Muscle of arm (tissue), 12 donors: ENCODE measurements around the gene CD151. TPM values are rescaled to one million over a fixed set of nuclear protein-coding genes. Genes with fewer than 3 reads are reported as not detected.

Experiments
- DNase-seq: peaks from one replicate; pipeline ENCODE4 v3.0.0-alpha.2; 2013
- polyA plus RNA-seq, 12 donors: library from polyadenylated mRNA; unstranded; fragments of 120-200 nt; gene quantifications; one replicate each; pipeline ENCODE4 v1.2.1, GENCODE V29; 2013; ENCODE audit not compliant: insufficient read length in 12 of 12

The CD151 gene
- polyA plus RNA-seq, 12 donors = 75.9 to 300 (median 133) TPM; not detected in 1

GRCh38 chr11:839280-839623 lies 6.5 kb downstream of the CD151 start:
- no peak for DNase-seq

- no peak for DNase-seq
Measured at GRCh38 chr11:839875-840617, 7.3 kb downstream of the CD151 start.

GRCh38 chr11:841981-842369 lies 9.2 kb downstream of the CD151 start:
- DNase-seq = no peak

GRCh38 chr11:842370-843002 lies 9.7 kb downstream of the CD151 start, which contains the start of the genes POLR2L and TSPAN4:
Gene POLR2L (minus strand): TSS chr11:842529. CDS start chr11:842508, 21 bp downstream.
Gene TSPAN4 (plus strand): TSS chr11:842852. CDS start chr11:850305, 7,453 bp downstream.
- peak; percentile 89 for DNase-seq

GRCh38 chr11:843086-843734 lies 10.5 kb downstream of the CD151 start:
- DNase-seq = no peak

GRCh38 chr11:843818-844692 lies 11.3 kb downstream of the CD151 start:
- peak; percentile 84 for DNase-seq

GRCh38 chr11:844693-845644 lies 12.2 kb downstream of the CD151 start:
- peak; percentile 93 for DNase-seq

- DNase-seq = no peak
Measured at GRCh38 chr11:845872-846495, 13.2 kb downstream of the CD151 start.

- no peak for DNase-seq
Measured at GRCh38 chr11:846496-847098, 13.8 kb downstream of the CD151 start.

- DNase-seq = no peak
Measured at GRCh38 chr11:847876-848275, 15.1 kb downstream of the CD151 start.

GRCh38 chr11:848380-848931 lies 15.7 kb downstream of the CD151 start:
- no peak for DNase-seq

- no peak for DNase-seq
Measured at GRCh38 chr11:849104-849824, 16.5 kb downstream of the CD151 start.

GRCh38 chr11:849951-850774 lies 17.4 kb downstream of the CD151 start:
- no peak for DNase-seq

GRCh38 chr11:850775-851763 lies 18.3 kb downstream of the CD151 start:
- no peak for DNase-seq

GRCh38 chr11:852762-853161 lies 20.0 kb downstream of the CD151 start:
- DNase-seq = no peak

- DNase-seq = no peak
Measured at GRCh38 chr11:853682-854448, 21.1 kb downstream of the CD151 start.
